GM18870 (cell line): ENCODE data around the gene ID3.

Experiments used
- ATAC-seq: cut with Tn5 transposase; IDR thresholded peaks from one replicate; pipeline ENCODE4 v1.9.1; 2021; ENCODE audit warnings: moderate library complexity; ENCODE audit not compliant: unreplicated experiment

The ID3 gene

GRCh38 chr1:23559136-23559984 lies at the start of gene ID3:
TSS of gene ID3 (minus strand) at chr1:23559501. CDS start at chr1:23559426, 75 bp downstream.
- peak; percentile 49 for ATAC-seq

- no peak for ATAC-seq
Observed at GRCh38 chr1:23607944-23608343, 48.6 kb upstream of the ID3 start.

- no peak for ATAC-seq
Observed at GRCh38 chr1:23601968-23602876, 42.9 kb upstream of the ID3 start.

GRCh38 chr1:23601135-23601967 lies 42.0 kb upstream of the ID3 start:
- no peak for ATAC-seq

GRCh38 chr1:23600283-23600682 lies 41.0 kb upstream of the ID3 start:
- ATAC-seq: no peak

- no peak for ATAC-seq
Observed at GRCh38 chr1:23599125-23599524, 39.8 kb upstream of the ID3 start.

GRCh38 chr1:23598424-23598823 lies 39.1 kb upstream of the ID3 start:
- ATAC-seq: no peak

- ATAC-seq: no peak
Observed at GRCh38 chr1:23597635-23598388, 38.5 kb upstream of the ID3 start.

GRCh38 chr1:23596382-23597358 lies 37.4 kb upstream of the ID3 start:
- ATAC-seq: no peak

- no peak for ATAC-seq
Observed at GRCh38 chr1:23594927-23595353, 35.6 kb upstream of the ID3 start.

- no peak for ATAC-seq
Observed at GRCh38 chr1:23594149-23594907, 35.0 kb upstream of the ID3 start.

GRCh38 chr1:23593556-23594148 lies 34.4 kb upstream of the ID3 start:
- ATAC-seq: no peak

GRCh38 chr1:23593042-23593521 lies 33.8 kb upstream of the ID3 start:
- ATAC-seq: no peak

GRCh38 chr1:23592209-23592892 lies 33.0 kb upstream of the ID3 start:
- ATAC-seq: no peak

- no peak for ATAC-seq
Observed at GRCh38 chr1:23591460-23592208, 32.3 kb upstream of the ID3 start.

- no peak for ATAC-seq
Observed at GRCh38 chr1:23590058-23590783, 30.9 kb upstream of the ID3 start.
